Neural crest cell (in vitro differentiated cells): ENCODE results near the gene OR10H3. TPM values are rescaled to one million over a fixed set of nuclear protein-coding genes. Genes with fewer than 3 reads are reported as not detected.

ENCODE experiments used
- DNase-seq: peaks from one replicate; pipeline ENCODE4 v3.0.0; 2021; ENCODE audit warnings: low read depth, mixed read lengths, low spot score
- H3K27ac Mint-ChIP-seq: one replicate; pipeline ENCODE4 v1.8.0; 2021; ENCODE audit warnings: mild to moderate bottlenecking, mixed read lengths; ENCODE audit not compliant: unreplicated experiment
- H3K27me3 Mint-ChIP-seq: 2 replicates; pipeline ENCODE4 v1.8.0; 2021; ENCODE audit warnings: low read depth, mild to moderate bottlenecking, mixed read lengths
- H3K36me3 Mint-ChIP-seq: 2 replicates; pipeline ENCODE4 v1.8.0; 2021; ENCODE audit warnings: low read depth, mild to moderate bottlenecking, mixed read lengths
- H3K4me1 Mint-ChIP-seq: 2 replicates; pipeline ENCODE4 v1.8.0; 2021; ENCODE audit warnings: mixed read lengths
- H3K4me3 Mint-ChIP-seq: one replicate; pipeline ENCODE4 v1.8.0; 2021; ENCODE audit warnings: mild to moderate bottlenecking, mixed read lengths
- H3K9me3 Mint-ChIP-seq: 2 replicates; pipeline ENCODE4 v1.8.0; 2021; ENCODE audit warnings: mixed read lengths
- total RNA-seq: library from RNA; stranded (reverse); gene quantifications from 2 replicates; pipeline ENCODE4 v1.2.1, GENCODE V29; 2021
- TF ChIP-seq, protein P1 (sequence below): fragments of 200-600 bp; sonication (generic); conservative IDR thresholded peaks from 2 replicates; pipeline ENCODE4 v1.5.0; 2021; ENCODE audit warnings: antibody characterized with exemption, mild to moderate bottlenecking

Gene OR10H3
- total RNA-seq, 1 donor from 2014 or later: not detected

DNA sequence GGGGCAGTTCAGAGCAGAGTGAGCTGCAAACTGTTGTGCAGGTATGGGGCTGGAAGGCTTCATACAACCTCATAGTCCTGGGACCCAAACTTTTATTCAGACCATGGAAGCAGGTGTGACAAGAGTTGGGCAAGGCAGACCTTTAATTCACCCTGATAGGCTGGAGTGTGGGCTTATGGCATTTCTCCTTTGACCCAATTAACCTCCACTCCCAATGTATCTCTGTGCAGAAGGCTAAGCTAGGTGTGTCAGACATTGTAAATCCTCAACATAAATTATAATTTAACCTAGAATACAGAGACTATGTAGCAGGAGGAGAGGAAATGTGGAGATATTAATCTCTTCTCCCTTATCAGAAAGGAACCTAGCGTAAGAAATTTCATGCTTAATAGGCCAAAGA, 22.1 kb upstream of the OR10H3 start:
- Mint-ChIP-seq H3K4me3 (no peak overlapping the region), H3K36me3 (peaks cover 7% of the 10 kb centered on the region), H3K27me3 (no peaks in the 10 kb centered on the region), H3K4me1 (no peaks in the 10 kb centered on the region), H3K9me3 (peaks cover 27% of the 10 kb centered on the region), H3K27ac (no peak overlapping the region)
- TF ChIP-seq, protein P1, sequence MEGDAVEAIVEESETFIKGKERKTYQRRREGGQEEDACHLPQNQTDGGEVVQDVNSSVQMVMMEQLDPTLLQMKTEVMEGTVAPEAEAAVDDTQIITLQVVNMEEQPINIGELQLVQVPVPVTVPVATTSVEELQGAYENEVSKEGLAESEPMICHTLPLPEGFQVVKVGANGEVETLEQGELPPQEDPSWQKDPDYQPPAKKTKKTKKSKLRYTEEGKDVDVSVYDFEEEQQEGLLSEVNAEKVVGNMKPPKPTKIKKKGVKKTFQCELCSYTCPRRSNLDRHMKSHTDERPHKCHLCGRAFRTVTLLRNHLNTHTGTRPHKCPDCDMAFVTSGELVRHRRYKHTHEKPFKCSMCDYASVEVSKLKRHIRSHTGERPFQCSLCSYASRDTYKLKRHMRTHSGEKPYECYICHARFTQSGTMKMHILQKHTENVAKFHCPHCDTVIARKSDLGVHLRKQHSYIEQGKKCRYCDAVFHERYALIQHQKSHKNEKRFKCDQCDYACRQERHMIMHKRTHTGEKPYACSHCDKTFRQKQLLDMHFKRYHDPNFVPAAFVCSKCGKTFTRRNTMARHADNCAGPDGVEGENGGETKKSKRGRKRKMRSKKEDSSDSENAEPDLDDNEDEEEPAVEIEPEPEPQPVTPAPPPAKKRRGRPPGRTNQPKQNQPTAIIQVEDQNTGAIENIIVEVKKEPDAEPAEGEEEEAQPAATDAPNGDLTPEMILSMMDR: no peak
- DNase-seq: no peak

DNA sequence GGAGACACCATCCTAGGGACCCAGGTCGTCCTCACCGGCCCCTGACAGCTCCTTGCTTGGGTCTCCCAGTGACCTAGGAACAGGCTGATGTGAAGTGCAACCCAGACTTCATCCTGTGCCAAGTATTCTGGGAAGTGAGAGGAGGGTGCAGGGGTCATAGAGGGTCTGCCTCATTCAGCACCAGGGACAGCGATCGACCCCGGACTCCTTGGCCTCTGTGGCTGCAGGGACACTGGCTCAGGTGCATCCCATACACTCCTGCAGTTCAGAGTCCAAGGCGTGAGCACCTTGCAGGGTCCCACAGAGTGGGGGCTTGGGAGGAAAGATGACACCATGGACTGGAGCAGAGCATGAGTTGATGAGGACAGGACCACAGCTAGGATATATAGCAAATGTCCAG, 20.0 kb upstream of the OR10H3 start:
- Mint-ChIP-seq H3K4me3 (no peak overlapping the region), H3K9me3 (peaks cover 34% of the 10 kb centered on the region), H3K36me3 (peaks cover 12% of the 10 kb centered on the region), H3K4me1 (no peaks in the 10 kb centered on the region), H3K27me3 (no peaks in the 10 kb centered on the region), H3K27ac (no peak overlapping the region)
- no peak for DNase-seq
- TF ChIP-seq, protein P1: no peak

DNA sequence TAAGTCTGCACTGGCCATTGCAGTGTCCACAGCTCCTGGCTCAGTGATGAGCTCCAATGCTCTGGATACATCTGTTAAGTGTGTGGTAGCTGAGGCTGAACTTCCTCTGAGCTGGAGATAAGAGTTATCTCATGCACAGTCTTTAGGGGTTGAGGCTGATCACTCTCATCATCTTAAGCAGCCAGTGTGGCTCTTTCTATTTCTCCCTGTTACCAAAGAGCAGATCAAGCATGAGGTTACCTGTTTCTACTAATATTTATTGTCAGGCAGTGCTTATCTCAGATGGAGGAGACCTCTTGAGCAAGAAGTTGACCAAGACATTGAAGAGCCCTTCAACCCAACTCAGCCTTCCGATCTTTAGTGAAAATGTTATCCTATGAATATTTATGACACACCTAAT, 16.5 kb upstream of the OR10H3 start:
- Mint-ChIP-seq H3K9me3 (peaks cover 31% of the 10 kb centered on the region), H3K27ac (no peak overlapping the region), H3K4me1 (no peaks in the 10 kb centered on the region), H3K27me3 (no peaks in the 10 kb centered on the region), H3K4me3 (no peak overlapping the region), H3K36me3 (peaks cover 8% of the 10 kb centered on the region)
- no peak for DNase-seq
- TF ChIP-seq, protein P1: no peak

DNA sequence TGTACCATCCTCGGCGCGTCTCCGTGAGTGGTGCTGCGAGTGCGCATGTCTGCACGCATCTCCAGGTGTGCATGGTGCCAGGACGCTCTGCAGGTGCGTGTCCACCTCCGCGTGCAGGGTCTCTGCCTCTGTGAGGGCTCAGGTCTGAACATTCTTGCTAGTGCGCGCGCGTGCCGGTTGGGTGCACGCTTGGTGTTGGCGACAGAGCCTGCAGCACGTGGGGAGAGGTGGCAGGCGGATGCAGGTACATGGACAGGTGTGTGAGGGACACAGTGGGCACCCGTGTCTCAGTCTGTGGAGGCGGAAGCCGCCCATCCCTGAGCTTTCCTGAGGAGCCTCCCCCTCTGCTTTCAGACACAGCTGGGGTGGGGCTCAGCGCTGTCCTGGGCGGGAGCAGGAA, 14.8 kb upstream of the OR10H3 start:
- Mint-ChIP-seq H3K9me3 (peaks cover 32% of the 10 kb centered on the region), H3K36me3 (peaks cover 8% of the 10 kb centered on the region)

DNA sequence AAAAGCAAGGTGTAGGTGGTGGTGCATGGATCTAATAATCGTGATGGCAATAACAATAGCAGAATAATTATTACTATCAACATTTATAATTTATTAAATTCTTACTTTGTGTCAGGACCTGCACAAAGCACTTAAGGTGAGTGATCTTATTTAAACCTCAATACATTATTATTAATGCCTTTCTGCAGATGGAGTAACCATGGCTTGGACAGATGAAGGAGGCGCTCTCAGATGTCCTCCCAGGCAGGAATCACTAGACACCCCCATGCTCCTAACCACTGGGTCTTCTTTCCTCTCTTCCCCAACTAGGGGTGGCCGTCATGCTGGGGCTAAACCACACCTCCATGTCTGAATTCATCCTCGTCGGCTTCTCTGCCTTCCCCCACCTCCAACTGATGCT, 10.1 kb upstream of the OR10H3 start, which contains the start of gene OR10H2:
OR10H2 (plus strand) TSS at position 301 of the 400 bp plus-strand sequence; CDS start at position 321, 20 bp downstream.
- H3K4me3 Mint-ChIP-seq: no peak within 1 kb of the TSS
- TF ChIP-seq, protein P1: no peak
- peaks cover 14% of the 10 kb centered on the region for H3K9me3 Mint-ChIP-seq
- DNase-seq: no peak
- H3K27ac Mint-ChIP-seq: no peak within 1 kb of the TSS
- no peaks in the 10 kb centered on the region for H3K4me1 Mint-ChIP-seq
- H3K27me3 Mint-ChIP-seq: no peaks in the 10 kb centered on the region
- H3K36me3 Mint-ChIP-seq: peaks cover 5% of the 10 kb centered on the region

More for the DNA sequence above, 14.8 kb upstream of the OR10H3 start:
- DNase-seq: no peak
- TF ChIP-seq, protein P1: no peak
- Mint-ChIP-seq H3K27ac (no peak overlapping the region), H3K27me3 (no peaks in the 10 kb centered on the region), H3K4me3 (no peak overlapping the region), H3K4me1 (no peaks in the 10 kb centered on the region)
